Stimulated activated CD8-positive, alpha-beta memory T cell treated with anti-CD3 and anti-CD28 coated beads, Interleukin-7, amount 100 ng/mL, for 1 hour (primary cell): ENCODE data around the gene CIBAR2.

Experiments used
- DNase-seq, 2 donors: peaks; one replicate each; pipeline ENCODE4 v3.0.0-alpha.2; 2020; ENCODE audit warnings: low read depth in 2 of 2

The CIBAR2 gene

DNA sequence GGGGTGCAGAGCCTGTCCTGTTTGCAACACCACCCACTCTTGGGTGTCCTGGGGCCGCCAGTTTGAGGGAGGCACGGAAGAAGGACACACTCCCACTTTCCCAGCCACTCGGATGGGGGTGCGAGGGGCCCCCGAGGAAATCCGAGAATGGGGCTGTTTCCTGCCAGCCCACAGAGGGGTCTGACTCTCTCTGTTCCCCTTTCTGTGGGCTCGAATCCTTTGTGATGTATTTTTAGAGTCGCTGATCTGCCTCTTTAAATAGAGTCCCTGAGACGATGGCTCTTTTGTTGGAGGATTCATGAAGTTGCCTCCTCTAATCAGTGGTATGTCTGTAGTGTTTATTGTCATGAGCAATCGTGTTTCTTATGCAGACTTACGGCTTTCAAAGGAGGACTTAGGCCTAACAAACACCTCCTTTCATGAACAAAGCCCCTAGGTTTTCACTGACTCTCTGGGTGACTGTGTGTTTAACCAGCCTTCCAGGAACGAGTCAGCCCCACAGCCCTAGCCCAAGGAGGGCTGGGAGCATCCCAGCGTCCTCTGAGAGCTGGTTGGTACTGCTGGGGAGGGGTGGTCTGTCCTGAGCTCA lies 29.1 kb downstream of the CIBAR2 start:
- no peak for DNase-seq

DNA sequence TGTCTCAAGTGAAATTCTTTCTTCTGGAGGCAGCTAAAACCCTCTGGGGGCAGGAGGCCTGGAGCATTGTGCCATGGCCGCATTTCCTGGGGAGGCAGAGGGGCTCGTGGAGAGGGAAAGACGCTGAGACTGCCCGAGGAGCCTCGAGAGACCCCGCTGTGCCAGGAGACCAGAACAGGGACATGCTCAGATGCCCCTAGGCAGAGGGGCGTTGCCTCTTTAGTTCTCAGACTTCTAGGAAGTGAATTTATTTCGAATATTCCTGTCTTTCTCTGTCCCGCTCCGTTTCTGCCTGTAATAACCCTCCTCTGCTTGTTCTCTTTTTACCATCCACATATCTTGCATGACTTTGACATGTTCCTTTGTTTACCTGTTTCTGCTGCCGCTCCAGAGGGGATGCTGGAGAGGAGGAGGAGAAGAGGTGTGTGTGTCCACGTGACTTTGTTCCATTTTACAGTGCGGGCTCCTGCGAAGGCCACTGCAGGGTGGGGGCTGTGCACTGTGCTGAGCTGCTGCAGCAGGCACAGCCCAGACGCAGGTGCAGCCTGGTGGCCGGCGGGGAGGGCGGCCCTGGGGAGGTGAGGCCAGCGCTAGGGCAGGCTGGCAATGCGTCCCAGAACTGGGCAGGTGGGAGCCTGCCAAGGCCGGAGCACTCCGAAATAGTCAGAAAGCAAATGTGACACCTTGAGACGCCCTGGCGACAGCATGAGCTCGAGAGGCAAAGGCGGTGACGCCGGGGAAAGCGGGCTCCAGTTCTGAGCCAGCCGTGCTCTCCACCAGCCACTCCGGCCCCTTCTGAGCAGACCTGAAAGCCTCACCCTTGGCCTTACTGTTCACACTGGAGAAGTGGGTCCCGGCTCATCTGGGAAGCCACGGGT lies 29.9 kb downstream of the CIBAR2 start:
- DNase-seq: no peak

DNA sequence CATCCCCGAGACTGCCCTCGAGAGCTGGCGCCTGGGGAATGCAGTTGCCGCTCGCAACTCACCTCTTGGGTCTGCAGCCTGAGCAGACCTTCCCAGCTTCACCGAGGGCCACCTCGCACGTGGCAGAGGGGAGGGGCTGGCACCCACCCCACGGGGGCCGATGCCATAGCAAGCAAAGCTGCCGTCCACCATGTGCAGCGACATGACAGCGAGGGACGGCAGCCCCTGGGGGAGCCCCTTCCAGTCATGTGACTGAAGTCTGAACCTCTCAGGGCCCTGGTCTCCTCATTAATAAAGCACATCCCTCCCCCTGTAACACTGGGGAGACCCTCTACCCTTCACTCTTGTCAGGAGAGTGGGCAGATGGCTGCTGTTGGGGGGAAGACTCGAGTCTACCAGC lies 30.5 kb downstream of the CIBAR2 start:
- no peak for DNase-seq

DNA sequence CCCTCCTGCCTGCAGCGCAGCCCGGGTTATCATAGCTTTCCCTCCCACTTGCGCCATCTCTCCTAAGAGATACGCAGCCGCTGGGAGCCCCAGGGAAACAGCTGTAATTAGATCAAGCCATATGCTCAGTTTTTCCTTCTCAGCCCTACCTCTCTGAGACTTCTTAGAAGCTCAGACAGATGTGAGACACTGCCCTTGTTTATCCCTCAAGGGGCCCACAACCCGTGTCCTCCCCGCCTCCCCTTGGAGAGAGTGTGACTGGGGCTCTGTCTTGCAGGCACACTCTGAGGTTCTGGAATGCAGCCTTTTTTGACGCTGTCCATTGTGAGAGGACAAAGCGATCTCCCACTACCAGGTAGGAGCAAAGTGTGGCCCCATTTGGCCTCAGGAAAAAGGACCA lies 31.2 kb downstream of the CIBAR2 start:
- DNase-seq: no peak

DNA sequence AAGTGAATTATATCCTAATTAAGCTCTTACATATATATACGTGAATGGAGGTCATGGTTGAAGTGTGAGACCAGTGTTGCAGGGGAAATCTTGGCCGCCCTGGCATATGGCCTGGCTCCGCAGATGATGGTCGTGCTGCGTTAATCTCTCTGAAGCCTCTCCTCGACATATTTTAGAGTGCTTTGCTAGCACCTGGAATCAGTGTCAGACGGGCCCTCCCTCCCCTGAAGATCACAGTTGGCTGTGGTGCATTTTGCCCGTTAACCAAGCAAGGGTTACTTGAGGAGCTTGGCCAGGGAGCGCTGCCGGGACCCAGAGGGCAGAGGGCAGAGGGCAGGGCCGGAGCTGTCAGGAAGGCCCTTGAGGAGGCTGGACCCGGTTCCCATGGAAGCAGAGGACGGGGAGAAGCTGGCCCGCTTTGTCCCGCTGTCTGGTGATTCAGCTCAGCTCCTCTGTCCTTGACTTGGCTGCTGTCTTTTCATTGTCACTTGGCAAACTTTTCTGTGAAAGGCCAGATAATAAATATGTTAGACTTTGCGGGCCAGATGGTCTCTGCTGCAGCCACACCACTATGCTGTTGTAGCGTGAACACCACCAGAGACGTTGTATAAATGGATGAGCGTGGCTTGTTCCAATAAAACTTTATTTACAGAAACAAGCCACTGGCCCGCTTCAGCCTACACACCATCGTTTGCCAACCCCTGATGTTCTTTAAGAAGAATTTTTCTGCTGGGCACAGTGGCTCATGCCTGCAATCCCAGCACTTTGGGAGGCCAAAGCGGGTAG lies 32.3 kb downstream of the CIBAR2 start:
- DNase-seq: no peak

DNA sequence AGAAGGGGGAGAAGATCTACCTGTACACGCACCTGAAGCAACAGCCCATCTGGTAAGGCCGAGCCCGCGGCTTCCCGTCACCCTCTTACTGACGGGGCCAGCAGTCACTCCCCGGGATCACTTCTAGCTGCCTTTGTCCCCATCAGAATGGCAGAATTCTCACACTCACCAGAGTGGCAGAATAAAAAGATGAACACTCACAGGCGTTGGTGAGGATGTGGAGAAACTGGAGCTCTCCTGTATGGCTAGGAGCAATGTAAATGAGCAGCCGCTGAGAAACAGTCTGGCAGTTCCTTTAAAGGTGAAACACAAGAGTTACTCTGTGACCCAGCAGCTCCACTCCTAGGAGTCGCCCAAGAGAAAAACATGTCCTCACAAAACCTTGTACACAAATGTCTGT lies 33.3 kb downstream of the CIBAR2 start:
- DNase-seq: no peak

DNA sequence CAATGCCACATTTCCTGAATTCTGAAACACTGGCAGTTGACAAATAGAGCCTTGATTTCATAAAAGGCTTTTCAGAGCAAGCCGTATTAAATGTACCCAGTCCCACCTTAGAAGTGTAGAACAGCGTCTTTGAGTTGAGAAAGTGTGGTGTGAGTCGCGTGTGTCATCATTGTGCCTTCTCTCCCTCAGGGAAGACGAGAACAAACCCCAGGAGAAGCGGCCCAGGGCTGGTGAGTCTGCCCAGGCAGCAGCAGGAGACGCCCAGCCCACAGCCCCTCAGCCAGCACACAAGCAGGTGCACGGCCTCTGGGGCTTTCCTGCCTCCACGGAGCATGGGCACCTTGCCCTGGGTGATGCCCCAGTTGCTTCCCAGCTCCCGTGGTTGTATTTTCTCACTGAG lies 34.0 kb downstream of the CIBAR2 start:
- DNase-seq: no peak

DNA sequence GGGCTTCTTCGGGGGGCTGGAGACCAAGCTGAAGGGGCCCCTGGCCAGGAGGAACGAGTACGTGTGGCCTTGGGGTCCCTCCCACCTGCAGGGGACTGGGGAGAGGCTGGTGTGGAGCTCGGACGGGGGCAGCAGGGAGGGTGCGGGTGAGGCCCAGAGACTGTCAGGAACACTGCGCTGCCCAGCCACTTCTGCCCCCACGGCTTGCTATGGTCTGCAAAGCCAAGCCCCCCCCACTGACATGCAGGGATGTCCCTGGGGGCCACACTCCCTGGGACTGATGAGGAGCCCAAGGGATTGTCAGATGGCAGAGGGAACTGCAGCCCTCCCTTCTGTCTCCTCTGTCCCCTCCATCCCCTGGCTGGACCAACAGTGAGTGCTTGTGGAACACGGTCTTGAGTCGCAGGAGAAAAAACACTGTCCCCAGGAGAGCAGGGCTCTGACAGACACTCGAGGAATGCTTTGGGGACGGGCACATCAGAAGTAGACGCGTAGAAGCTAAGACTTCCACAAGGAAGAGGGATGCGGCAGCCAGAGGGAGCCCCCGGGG lies 34.6 kb downstream of the CIBAR2 start:
- DNase-seq: no peak

DNA sequence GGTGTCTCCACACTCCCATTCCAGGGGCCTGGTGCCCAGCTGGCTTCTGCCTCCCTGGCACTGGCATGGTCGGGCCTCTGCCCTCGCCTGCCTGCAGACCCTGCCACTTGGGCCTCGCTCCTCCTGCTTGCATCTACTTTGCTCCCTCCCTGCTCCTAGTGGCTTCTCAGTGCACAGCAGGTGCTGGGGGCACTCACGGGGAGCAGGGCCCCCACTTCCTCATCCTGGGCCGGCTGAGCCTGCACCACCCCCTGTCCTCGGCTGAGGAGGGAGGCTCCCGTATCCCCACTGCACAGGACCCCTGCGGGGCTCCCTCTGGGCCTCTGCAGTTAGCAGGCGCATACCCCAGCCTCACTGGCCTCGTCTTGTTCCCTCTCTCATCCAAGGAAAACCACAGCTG lies 35.2 kb downstream of the CIBAR2 start:
- DNase-seq: no peak

DNA sequence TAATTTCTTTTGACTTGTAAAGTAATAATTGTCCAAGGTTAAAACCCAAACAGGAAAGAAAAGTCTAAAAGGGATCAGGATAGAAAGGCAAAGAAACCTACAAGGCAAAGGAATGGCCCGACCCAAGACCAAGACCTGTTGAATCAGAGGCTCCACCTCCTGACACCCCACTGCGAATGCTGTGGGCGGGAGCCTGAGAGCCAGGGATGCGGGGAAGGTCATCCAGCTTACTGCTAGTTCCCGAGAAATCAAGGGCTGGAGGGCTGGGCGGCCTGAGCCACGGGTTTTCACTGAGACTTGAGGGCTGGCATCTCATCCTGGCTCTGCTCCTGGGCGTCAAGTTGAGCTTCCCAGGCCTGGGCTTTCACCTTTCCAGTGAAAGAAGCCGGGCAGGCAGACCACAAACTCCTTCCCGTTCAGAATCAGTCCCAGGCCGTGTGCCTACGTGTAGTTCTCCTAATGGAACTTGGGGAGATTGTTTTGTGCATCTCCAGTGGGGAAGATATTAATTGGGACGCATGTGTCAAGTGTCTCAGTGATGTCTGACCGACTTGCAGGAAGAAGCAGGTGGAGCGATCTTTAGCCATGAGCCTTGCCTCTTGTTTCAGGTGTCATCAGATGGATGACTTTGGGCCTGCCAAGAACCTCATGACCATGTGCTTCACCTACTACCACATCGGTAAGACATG lies 36.9 kb downstream of the CIBAR2 start:
- no peak for DNase-seq

DNA sequence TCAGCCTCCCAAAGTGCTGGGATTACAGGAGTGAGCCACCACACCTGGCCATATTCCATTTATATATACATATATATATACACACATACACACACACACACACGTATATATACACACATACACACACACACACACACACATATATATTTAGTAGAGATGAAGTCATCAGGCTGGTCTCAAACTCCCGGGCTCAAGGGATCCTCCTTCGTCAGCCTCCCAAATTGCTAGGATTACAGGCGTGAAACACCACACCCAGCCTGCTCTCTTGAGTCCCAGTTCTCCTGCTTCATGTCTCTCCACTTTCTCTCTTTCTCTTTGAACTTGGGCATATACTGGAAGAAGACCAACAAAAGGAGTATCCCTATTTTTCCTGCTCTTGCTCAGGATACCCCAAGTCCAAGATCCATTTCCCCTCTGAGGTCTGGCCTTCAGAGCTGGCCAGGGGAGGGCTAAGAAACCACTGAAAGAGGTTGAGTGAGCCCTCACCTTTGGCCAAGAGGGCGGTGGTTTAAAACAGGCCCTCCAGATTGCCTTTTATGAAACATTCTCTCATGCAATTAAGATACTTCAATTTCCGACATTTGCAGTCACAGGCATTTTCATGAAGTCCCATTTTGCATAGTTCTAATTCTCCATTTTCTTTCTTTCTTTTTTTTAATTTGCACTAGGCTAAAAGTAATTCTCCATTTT lies 37.9 kb downstream of the CIBAR2 start:
- DNase-seq: no peak

DNA sequence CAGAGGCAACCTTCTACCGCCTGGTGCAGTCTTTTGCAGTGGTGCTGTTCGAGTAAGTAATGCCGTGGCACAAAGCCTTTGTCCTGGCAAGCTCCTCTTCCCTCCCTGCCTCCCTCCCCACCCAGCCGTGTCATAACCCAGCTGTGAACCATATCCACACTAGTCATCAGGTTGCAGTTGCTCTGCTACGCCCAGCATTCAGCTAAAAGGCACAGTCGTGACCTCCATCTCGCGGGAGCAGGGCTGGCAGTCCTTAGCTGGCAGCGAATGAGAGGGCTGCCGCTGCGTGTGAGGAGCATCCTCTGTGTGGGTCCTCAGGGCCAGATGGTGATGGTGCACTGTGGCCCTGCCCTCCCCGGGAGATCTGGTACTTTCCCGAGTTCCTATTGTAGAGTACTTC lies 39.3 kb downstream of the CIBAR2 start:
- DNase-seq: no peak

DNA sequence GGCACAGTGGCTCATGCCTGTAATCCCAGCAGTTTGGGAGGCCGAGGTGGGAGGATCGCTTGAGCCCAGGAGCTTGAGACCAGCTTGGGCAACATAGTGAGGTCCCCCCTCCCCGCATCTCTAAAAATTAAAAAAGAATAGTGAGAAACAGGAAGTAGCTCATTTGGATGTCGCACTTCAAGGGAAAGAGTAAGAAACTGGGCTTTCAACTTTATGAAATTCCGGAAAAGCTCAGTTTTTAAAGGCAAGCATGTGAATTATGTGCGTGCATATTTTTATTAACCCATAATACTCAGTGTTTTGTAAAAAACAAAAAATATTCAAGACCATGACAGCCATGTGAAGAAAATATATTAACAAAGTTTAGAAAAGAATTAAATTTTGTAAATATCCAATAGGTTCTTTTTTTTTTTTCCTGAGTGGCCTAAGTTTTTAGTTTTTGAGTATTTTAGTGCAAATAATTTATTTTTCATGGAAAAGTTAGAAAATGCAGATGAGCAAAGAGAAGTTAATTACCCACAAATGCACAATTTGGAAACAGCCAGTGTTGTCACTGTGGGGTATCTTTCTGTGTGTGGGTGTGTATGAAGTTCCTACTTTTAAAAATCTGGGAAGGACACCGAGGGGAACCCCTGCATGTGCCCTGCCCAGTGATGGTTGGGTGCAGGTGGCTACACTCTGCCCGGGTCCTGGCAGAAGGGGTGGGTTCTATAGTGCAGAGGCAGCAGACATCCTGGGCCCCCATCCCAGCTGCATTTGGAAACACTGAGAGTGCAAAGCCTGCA lies 40.0 kb downstream of the CIBAR2 start:
- no peak for DNase-seq

DNA sequence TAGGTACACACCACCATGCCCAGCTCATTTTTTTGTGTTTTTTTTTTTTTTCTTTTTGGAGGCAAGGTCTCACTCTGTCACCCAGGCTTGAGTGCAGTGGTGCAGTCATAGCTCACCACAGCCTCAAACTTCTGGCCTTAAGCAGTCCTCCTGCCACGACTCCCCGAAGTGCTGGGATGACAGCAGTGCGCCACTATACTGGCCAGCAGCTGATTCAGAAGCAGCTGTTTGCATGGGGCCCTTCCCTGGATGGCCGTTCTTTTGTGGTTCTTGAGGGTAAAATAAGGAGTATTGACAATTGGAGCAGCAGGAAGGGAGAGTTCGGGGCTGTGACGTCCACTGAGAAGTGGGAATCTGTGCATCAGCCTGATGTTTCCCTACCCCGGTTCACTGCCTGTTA lies 43.1 kb downstream of the CIBAR2 start:
- DNase-seq: no peak

DNA sequence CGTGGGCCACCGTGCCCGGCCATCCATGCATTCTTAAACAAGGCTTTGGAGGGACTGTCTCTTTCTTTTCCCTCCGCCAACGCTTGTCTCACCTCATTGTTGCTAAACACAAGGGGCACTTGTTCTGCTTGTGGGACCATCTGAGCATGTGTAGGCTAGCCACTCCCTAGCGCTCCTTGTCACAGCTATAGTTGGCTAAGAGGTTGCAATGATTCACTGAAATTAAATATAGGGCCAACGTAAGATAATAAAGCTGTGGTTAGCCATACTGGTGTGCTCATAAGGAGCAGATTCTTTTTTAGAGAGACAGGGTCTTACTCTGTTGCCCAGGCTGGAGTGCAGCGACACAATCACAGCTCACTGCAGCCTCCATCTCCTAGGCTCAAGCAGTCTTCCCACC lies 43.5 kb downstream of the CIBAR2 start:
- no peak for DNase-seq

DNA sequence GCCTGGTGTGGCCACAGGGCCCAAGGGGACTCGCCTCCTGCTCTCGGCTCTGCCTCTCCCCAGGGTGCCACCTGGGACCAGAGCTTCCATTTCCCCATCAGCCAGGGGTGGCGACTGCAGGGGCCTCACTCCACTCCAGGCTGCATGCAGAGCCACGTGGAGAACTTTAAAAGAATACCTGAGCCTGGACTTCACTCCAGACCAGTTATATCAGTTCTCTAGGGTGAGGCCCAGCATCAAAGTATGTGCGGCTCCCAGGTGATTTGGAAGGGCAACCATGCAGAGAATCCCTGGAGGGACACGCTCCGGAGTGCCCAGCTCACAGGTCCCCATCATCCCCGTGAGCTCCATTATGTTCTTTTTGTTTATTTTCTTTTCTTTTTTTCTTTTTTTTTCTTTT lies 44.8 kb downstream of the CIBAR2 start:
- DNase-seq: no peak

DNA sequence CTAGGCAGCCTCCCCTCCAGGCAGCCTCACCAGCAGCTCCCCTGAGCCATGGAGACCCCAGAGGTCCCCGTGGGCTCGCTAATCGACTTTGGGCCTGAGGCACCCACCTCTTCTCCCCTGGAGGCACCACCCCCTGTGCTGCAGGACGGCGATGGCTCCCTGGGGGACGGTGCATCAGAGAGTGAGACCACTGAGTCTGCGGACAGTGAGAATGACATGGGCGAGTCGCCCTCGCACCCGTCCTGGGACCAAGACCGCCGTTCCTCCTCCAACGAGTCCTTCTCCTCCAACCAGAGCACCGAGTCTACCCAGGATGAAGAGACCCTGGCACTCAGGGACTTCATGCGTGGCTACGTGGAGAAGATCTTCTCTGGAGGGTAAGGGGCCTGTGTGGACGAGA lies 45.2 kb downstream of the CIBAR2 start:
- DNase-seq: no peak

DNA sequence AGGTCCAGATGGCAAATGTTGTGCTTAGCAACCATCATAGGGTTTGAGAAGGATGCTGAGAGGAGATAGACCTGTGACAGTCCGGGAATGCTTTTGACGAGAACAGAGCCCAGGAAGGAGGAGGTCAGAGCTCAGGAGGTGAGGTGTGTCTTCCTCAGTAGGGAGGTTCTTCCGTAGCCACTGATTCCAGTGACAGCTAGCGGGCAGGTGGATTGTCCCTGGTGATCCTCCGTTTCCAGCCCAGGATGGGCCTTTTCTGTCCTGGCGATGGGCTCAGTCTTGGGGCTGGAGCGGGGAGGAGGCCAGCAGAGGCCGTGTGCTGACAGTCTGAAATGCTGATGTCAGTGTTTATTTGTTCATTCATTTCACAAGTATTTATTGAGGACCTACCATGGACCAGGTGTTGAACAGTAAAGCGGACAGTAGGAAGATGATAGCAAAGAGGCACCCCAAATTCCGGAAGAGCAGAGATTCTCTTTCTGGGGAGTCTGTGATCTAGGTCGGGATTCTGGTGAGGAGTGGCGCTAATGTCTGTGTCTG lies 45.9 kb downstream of the CIBAR2 start:
- no peak for DNase-seq

DNA sequence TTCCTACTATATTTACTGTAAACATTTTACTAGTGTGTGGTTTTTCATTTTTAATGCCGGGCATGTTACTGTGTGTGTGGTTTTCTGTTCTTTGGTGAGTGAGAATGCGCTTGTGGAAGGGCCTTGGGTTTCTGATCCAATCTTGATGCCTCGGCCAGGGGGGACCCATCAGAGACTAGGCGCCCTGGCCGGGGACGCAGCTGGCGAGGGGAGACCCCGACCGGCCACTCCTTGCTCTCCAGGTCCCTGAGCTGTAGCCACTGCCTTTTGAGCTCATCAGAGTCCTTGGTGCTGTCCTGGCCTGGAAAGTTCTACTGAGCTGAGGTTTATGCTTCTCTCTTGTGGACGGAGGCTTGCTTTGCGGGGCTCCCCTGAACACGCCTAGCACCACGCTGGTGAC lies 47.2 kb downstream of the CIBAR2 start:
- no peak for DNase-seq

DNA sequence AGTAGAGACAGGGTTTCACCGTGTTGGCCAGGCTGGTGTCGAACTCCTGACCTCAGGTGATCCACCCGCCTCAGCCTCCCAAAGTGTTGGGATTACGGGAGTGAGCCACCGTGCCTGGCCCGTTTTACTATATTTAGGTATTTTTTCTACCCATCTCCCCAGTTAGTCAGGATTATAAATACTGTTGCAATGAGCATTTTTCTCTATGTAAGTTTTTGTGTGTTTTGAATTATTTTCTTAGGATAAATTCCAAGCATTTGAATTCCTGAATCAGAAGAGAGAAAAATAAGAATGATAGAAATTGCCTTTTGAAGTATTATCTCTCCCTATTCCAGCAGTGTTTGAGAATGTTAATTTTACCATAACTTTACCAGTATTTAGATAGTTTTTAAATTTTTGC lies 48.1 kb downstream of the CIBAR2 start:
- DNase-seq: no peak
